ENCODE results near the gene PSPH. TPM values are rescaled to one million over a fixed set of nuclear protein-coding genes. Genes with fewer than 3 reads are reported as not detected.

Gene PSPH
- total and polyA plus RNA-seq, 10 donors, result 2.2 to 11.3 (median 6.6) TPM

GRCh38 chr7:55970978-55971377 is 80.3 kb downstream of the PSPH start:
- no peaks in the 10 kb centered on the region for H3K9me3 ChIP-seq
- no peak overlapping the region for H3K27ac ChIP-seq
- H3K36me3 ChIP-seq, result peaks cover 0 to 39% (median 0%) of the 10 kb centered on the region in 6 donors
- WGBS, 5 donors, result 79 to 98% (median 90%) methylated on average over 8 of the region's 8 CpGs
- H3K27me3 ChIP-seq (replicated peaks in 1 of 7), result no peaks in the 10 kb centered on the region
- intact Hi-C loops (cut with DNase I; ENCODE audit: low total_unique reads), result no loop called here
- no peak overlapping the region for H3K4me3 ChIP-seq
- TF ChIP-seq POLR2A (IDR thresholded peaks at IDR 0.05), result no peak
- no peak for TF ChIP-seq CTCF (IDR thresholded peaks at IDR 0.05 in 8 of 11, conservative IDR thresholded peaks at IDR 0.05 in 3 of 11)
- peaks cover 0 to 25% (median 7%) of the 10 kb centered on the region in 6 donors for H3K4me1 ChIP-seq
- DNase-seq, result no peak

- TF ChIP-seq POLR2A (IDR thresholded peaks at IDR 0.05), result no peak
- TF ChIP-seq POLR2AphosphoS5 (IDR thresholded peaks at IDR 0.05), result no peak
- no peak for TF ChIP-seq CTCF (IDR thresholded peaks at IDR 0.05 in 8 of 11, conservative IDR thresholded peaks at IDR 0.05 in 3 of 11)
- no peaks in the 10 kb centered on the region for H3K27me3 ChIP-seq (replicated peaks in 1 of 7)
- peaks cover 0 to 39% (median 0%) of the 10 kb centered on the region in 6 donors for H3K36me3 ChIP-seq
- 87 to 96% (median 94%) methylated on average over 7 of the region's 7 CpGs for WGBS, 5 donors
- intact Hi-C loops (cut with DNase I; ENCODE audit: low total_unique reads), result no loop called here
- no peak for DNase-seq
- no peak overlapping the region for H3K4me3 ChIP-seq
- no peak overlapping the region for H3K27ac ChIP-seq
- H3K4me1 ChIP-seq, result peaks cover 2 to 29% (median 10%) of the 10 kb centered on the region in 6 donors
- no peaks in the 10 kb centered on the region for H3K9me3 ChIP-seq
Observed at GRCh38 chr7:55970561-55970960, 80.7 kb downstream of the PSPH start.

GRCh38 chr7:55969391-55969790 is 81.9 kb downstream of the PSPH start:
- Histone ChIP-seq H3K9me3 (no peaks in the 10 kb centered on the region), H3K27ac (no peak overlapping the region), H3K27me3 (replicated peaks in 1 of 7) (no peaks in the 10 kb centered on the region), H3K36me3 (peaks cover 0 to 39% (median 0%) of the 10 kb centered on the region in 6 donors), H3K4me3 (no peak overlapping the region), H3K4me1 (peaks cover 6 to 37% (median 17%) of the 10 kb centered on the region in 6 donors)
- DNase-seq, result no peak
- WGBS, 5 donors, result 93 to 95% (median 95%) methylated on average over 11 of the region's 11 CpGs
- intact Hi-C loops (cut with DNase I; ENCODE audit: low total_unique reads), result loop anchor here (10.0 kb wide), 1 partner anchor 685 kb away; no protein-coding TSS in a partner anchor
- TF ChIP-seq POLR2A (IDR thresholded peaks at IDR 0.05) (no peak), POLR2AphosphoS5 (IDR thresholded peaks at IDR 0.05) (no peak), CTCF (IDR thresholded peaks at IDR 0.05 in 8 of 11, conservative IDR thresholded peaks at IDR 0.05 in 3 of 11) (no peak)

- intact Hi-C loops (cut with DNase I; ENCODE audit: low total_unique reads), result loop anchor here (10.0 kb wide), 1 partner anchor 682 kb away; no protein-coding TSS in a partner anchor
- Histone ChIP-seq H3K9me3 (no peaks in the 10 kb centered on the region), H3K4me1 (peaks cover 10 to 49% (median 28%) of the 10 kb centered on the region in 6 donors), H3K4me3 (no peak overlapping the region), H3K27me3 (replicated peaks in 1 of 7) (no peaks in the 10 kb centered on the region), H3K36me3 (peaks cover 0 to 39% (median 0%) of the 10 kb centered on the region in 6 donors), H3K27ac (no peak overlapping the region)
- no peak for DNase-seq
- WGBS, 5 donors, result 82 to 96% (median 91%) methylated on average over 6 of the region's 6 CpGs
- TF ChIP-seq POLR2AphosphoS5 (IDR thresholded peaks at IDR 0.05) (no peak), CTCF (IDR thresholded peaks at IDR 0.05 in 8 of 11, conservative IDR thresholded peaks at IDR 0.05 in 3 of 11) (no peak), POLR2A (IDR thresholded peaks at IDR 0.05) (no peak)
Observed at GRCh38 chr7:55966851-55967250, 84.4 kb downstream of the PSPH start.

Data from spleen (tissue), 11 donors.